GM19463 (cell line): Measurements from ENCODE around the gene LGALS7B.
"Not testable (repeated sequence)": the region's sequence is repeated elsewhere in the genome, so short reads cannot be mapped to it uniquely, and the experiment has no call there.

ENCODE experiments used
- ATAC-seq: cut with Tn5 transposase; IDR thresholded peaks from one replicate; pipeline ENCODE4 v1.9.1; 2021; ENCODE audit warnings: mild to moderate bottlenecking, moderate library complexity; ENCODE audit not compliant: unreplicated experiment

The LGALS7B gene

DNA sequence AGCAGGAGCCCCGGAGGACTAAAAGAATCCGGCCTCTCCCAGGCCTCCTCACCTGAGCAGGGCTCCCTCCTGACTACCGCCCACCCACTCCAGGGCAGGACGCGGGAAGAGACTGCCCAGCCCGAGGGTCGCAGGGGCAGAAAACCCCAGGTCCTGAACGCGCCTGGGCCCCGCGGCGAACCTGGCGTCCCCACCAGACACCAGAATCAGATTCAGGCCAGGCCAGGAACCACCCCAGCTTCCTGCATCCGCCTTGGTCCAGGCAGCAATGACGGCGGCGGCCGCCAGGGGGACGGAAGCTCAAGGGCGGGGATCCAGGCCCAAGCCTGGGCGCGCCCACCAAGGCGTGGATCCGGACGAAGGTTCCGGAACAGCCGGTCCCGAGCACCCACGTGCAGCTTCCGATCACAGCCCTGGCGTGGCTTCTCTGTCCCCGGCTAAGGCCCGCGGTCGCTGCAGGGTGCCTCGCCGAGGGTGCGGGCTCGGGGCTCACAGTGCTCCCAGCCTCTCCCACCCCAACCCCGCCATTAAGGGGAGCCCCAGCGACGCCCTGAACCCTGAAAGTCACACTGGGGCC, 19.3 kb upstream of the LGALS7B start:
- ATAC-seq, result no peak

DNA sequence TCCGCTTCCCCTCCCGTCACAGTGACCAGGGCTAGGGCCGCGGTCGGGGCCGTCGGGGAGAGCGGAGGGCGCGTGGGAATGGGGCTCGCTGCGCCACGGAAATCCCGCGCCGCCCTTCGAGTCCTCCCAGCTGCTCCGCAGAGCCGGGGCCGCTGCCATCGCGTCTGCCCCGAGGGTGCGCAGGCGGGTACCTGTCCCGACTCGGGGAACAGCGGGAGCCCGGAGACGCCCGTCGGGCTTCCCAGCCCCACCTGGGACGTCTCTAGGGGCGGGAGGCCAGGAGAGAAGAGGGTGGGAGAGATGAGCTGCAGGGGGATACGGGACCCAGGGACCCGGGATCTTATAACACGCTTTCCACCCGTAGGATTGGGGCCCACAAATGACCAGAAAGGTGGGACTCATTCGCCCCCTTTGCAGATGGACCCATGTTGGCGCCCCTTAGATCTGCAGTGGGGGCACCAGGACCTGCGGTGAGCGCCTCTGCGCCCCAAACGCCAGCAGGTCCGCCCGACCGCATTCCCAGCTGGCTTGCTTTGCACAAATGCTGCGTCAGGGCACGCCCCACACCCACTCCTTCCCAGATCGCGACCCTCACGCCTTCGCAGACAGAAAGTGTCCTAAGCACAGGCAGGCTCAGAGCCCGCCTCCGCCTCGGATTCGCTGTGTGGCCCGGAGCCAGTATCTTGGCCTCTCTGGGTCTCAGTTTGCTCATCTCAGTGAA, 18.6 kb upstream of the LGALS7B start:
- not testable (repeated sequence) for ATAC-seq

DNA sequence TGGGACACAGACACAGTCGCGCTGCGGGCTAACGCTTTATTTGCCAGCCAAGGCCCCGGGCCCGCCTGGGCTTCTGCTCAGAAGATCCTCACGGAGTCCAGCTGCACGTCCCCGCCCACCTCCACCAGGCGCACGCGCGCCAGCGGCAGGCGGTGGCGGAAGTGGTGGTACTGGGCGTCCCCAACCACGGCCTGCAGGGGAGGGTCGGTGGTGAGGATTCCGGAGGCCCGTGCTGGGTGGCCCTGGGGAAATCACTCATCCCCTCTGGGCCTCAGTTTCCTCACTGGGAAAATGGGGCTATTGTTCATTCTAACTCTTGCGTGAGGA, 18.1 kb upstream of the LGALS7B start:
- ATAC-seq, result not testable (repeated sequence)

DNA sequence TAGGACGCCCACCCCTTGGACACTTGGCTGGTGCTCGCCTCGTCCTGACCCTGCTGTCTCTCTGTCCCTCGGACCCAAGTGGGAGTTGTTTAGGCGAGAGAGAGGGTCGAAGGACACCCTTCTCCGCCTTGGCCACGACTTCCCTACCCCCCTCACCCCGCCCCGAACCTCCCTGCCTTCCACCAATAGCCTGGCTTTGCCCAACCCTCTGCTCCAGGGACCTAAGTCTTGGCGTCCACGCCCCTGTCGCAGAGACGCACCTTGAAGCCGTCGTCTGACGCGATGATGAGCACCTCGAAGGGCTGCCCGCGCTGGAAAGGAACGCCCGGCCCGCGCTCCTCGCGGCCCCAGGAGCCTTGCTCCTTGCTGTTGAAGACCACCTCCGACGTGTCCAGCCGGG, 17.4 kb upstream of the LGALS7B start:
- ATAC-seq, result not testable (repeated sequence)

DNA sequence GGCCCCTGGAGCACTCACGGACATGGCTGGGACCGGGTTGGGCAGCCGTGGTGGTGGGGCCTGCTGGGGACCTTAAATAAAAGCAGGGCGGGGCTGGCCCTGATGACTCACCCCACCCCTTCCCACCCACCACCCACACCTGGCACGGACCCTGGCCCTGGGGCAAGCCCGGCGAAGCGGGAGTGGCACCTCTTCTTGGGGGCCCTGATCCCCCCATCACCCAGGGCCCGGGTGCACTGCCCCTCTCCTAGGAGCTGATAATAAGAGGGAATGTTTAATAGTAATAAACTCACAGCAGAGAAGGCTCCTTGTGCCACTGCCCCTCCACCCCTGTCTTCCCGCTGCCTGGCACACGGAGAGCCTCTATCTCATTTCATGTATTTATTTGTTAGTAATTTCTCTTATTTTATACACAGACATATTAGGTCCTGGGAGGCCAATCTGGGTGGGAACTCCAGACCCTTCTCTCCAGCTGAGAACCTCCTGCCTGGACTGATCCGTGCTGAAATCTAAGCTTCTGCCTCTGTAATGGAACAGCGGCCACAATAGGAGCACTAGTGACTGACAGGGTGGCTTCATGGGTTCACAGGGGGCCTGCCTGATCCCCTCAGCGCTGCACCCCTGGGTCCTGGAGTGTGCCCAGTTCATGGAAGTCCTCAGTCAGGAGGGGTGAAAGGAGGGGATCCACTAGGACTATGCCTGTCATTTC, 15.4 kb upstream of the LGALS7B start, which contains the start of gene LGALS7:
LGALS7 (minus strand) TSS at position 49 of the 709 bp plus-strand sequence; CDS start at position 24, 25 bp downstream.
- ATAC-seq, result no peak

DNA sequence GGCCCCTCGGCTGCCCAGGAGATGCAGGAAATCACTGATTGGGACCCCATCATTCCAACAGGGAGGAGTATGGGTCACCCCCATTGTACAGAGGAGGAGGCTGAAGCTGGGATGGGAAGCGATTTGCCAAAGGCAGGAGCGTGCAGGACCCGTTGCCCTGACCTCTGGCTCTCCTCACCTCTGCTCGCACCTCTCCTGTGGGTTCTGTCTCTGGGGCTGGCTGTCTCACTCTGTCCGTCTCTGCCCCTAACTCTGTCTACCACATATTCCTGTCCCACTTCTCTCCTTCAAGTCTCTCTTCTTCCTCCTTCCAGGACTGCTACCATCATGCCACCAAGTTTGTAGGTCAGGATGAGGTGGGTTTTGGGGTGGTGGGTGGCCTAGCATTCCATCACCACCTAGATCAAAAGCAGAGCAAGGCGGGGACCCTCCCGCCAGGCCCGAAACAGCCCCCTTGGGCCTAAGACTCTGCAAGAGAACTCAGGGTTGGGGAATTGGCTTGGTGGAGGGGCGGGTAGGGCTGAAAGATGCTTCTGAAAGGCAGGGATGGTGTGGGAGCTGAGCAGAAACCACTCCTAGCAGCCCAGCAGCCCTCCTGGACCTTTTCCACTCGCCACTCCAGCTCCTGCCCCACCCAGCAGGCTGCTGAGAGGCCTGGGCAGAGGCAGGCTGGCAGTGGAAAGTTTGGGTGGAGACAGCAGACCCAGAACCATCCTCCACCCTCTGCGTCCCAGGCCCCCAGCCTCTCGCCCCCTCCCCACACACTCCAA, 14.6 kb upstream of the LGALS7B start:
- ATAC-seq, result no peak

DNA sequence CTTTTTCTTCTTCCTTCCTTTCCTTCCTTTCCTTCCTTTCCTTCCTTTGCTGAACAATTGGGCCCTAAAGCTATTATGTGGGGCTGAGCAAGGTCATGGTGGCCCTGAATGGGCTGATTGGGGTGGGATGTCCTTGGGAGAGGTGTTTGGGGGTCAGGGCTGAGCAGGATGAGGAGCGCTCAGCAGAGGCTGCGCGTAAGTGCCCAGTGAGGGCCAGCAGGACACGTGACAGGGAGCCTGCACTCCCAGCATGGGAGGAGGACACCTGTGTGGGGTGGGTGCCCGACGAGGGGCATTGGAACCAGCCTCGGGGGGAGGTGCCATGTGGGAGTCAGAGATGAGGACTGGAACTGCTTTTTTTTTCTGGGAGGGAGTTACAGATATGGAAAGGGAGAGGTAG, 10.3 kb upstream of the LGALS7B start:
- ATAC-seq, result no peak

DNA sequence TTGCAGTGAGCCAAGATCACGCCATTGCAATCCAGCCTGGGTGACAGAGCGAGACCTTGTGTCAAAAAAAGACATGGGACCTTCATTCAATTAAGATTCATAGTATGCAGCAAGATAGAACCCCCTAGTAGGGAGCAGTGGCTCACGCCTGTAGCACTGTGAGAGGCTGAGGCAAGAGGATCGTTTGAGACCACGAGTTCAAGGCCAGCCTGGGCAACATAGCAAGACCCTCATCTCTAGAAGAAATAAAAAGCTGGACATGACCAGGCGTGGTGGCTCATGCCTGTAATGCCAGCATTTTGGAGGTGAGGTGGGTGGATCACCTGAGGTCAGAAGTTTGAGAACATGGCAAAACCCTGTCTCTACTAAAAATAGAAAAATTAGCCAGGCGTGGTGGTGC, 8.6 kb upstream of the LGALS7B start:
- no peak for ATAC-seq

DNA sequence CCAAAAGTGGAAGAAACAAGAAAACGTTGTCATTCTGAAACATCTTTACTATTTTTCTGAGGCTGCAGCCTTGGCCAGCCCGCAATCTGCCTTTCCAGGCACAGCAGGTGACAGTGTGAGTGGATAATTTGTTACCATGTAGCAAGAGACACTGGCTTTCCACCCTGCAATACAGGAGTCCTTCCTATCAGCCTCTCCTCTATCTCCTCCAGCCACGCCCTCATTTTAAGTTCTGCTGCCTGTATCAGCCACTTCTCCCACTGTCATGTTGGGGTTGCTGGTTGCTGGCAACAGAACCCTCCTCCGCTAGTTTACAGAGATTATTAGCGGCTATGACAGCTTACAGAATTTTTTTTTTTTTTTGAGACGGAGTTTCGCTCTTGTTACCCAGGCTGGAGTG, 7.9 kb upstream of the LGALS7B start:
- no peak for ATAC-seq

DNA sequence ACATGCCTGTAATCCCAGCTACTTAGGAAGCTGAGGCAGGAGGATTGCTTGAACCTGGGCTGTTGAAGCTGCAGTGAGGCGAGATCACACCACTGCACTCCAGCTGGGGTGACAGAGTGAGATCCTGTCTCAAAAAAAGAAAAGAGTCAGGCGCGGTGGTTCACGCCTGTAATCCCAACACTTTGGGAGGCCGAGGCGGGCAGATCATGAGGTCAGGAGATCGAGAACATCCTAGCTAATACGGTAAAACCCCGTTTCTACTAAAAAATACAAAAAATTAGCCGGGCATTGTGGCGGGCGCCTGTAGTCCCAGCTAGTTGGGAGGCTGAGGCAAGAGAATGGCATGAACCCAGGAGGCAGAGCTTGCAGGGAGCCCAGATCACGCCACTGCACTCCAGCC, 6.8 kb upstream of the LGALS7B start:
- ATAC-seq, result not testable (repeated sequence)

DNA sequence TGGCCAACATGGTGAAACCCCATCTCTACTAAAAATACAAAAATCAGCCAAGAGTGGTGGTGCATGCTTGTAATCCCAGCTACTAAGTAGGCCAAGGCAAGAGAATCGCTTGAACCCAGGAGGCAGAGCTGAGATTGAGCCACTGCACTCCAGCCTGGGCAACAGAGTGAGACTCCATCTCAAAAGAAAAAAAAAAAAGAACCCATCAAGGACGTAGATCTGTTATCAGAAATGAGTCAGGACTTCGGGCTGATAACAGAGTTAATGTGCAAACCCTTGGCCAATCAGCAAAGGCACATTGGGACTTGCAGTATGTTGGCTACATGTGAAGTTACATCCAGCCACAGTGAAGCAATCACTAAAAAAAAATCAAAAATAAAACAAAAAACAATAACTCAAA, 4.8 kb upstream of the LGALS7B start:
- no peak for ATAC-seq

DNA sequence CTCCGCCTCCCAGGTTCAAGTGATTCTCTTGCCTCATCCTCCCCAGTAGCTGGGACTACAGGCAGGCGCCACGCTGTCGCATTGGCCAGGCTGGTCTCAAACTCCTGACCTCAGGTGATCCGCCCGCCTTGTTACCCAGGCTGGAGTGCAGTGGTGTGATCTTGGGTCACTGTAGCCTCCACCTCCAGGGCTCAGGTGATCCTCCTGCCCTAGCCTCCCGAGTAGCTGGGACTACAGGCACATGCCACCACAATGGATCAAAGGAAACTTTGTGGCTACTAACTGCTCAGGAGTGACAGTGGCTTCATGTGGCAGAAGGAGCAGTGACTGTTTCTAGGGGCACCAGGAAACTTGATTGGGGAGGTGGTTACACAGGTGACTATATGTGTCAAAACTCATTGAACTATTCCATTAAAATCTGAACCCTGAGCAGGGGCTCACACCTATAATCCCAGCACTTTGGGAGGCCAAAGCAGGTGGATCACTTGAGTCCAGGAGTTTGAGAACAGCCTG, 3.8 kb upstream of the LGALS7B start:
- ATAC-seq, result no peak

DNA sequence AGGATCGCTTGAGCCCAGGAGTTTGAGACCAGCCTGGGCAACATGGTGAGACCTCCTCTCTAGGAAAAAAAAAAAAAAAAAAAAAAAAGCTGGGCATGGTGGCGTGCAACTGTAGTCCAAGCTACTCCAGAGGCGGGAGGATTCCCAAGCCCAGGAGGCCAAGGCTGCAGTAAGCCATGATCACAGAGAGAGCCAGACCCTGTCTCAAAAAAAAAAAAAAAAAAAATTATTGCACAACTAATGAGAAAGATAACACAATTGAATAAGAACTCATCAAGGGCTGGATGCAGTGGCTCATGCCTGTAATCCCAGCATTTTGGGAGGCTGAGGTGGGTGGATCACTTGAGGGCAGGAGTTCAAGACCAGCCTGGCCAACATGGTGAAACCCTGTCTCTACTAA, 2.9 kb upstream of the LGALS7B start:
- ATAC-seq, result not testable (repeated sequence)

DNA sequence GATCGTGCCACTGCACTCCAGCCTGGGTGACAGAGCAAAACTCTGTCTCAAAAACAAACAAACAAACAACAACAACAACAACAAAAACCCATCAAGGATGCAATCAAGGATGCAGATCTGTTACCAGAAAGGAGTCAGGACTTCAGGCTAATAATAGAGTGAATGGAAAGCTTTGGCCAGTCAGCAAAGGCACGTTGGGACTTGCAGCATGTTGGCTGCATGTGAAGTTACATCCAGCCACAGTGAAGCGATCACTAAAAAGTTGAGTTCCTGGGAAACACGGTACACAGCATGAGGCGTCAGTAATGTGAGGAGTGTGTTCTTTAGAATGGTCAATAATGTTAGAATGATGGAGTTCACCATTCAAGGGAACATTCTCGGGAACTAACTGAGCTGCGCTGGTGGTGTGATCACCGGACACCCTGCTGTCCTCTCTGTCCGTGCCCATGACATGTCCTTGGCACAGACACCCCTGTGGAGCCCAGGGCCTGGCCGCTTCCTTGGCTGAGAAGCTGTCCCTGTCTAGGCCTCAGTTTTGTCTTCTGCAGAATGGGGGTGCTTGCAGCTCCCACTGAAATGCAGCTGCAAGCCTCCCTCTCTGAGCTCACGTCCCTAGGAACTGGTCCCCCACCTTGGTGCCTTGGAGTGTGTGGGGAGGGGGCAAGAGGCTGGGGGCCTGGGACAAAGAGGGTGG, 2.3 kb upstream of the LGALS7B start:
- no peak for ATAC-seq

DNA sequence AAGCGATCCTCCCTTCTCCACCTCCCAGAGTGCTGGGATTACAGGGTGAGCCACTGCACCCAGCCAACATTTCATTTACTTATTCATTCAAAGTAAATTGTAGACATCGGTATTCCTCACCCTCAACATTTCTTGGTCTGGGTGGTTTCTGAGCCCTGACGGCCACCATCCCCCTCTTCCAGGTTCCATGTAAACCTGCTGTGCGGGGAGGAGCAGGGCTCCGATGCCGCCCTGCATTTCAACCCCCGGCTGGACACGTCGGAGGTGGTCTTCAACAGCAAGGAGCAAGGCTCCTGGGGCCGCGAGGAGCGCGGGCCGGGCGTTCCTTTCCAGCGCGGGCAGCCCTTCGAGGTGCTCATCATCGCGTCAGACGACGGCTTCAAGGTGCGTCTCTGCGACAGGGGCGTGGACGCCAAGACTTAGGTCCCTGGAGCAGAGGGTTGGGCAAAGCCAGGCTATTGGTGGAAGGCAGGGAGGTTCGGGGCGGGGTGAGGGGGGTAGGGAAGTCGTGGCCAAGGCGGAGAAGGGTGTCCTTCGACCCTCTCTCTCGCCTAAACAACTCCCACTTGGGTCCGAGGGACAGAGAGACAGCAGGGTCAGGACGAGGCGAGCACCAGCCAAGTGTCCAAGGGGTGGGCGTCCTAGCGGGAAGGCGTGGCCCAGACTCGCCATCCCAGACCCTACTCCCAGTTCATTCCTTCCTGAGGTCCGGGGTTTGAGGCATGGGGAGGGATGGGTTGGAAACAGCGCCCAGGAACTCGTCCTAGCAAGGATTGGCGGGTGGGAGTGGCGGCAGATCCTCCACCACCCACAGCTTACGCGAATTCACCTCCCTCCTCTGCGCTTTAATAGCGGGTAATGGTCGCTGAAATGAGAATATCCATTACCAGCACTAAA, 1.8 kb downstream of the LGALS7B start:
- not testable (repeated sequence) for ATAC-seq

DNA sequence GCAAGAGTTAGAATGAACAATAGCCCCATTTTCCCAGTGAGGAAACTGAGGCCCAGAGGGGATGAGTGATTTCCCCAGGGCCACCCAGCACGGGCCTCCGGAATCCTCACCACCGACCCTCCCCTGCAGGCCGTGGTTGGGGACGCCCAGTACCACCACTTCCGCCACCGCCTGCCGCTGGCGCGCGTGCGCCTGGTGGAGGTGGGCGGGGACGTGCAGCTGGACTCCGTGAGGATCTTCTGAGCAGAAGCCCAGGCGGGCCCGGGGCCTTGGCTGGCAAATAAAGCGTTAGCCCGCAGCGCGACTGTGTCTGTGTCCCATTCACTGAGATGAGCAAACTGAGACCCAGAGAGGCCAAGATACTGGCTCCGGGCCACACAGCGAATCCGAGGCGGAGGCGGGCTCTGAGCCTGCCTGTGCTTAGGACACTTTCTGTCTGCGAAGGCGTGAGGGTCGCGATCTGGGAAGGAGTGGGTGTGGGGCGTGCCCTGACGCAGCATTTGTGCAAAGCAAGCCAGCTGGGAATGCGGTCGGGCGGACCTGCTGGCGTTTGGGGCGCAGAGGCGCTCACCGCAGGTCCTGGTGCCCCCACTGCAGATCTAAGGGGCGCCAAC, 2.6 kb downstream of the LGALS7B start:
- not testable (repeated sequence) for ATAC-seq

DNA sequence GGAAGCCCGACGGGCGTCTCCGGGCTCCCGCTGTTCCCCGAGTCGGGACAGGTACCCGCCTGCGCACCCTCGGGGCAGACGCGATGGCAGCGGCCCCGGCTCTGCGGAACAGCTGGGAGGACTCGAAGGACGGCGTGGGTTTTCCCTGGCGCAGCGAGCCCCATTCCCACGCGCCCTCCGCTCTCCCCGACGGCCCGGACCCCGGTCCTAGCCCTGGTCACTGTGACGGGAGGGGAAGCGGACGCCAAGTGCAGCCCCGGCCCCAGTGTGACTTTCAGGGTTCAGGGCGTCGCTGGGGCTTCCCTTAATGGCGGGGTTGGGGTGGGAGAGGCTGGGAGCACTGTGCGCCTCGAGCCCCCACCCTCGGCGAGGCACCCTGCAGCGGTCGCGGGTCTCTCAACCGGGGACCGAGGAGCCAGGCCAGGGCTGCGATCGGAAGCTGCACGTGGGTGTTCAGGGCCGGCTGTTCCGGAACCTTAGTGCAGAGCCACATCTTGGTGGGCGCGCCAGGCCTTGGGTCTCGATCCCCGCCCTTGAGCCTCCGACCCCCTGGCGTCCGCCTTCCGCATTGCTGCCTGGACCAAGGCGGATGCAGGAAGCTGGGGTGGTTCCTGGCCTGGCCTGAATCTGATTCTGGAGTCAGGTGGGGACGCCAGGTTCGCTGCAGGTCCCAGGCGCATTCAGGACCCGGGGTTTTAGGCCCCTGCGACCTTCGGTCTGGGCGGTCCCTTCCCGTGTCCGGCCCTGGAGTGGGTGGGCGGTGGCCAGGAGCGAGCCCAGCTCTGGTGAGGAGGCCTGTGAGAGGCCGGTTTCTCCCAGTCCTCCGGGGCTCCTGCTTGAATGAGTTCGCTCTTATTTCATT, 3.5 kb downstream of the LGALS7B start:
- ATAC-seq, result no peak

DNA sequence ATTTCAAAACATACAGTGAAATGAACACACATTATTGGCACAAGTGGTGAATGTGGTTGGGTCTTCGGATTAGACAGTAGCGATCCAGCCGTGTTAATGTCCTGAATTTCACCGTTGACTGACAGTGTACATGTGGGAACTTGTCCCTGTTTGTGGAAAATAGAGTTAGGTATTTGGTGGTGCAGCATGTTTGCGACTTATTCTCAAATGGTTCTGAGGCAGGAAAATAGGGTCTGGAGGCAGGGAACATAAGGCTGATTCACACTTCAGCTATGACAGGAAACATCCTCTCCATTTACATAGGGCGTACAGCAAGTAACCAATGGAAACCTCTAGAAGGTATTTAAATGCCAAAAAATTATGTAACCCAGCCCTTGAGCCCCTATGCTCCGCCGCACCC, 4.2 kb downstream of the LGALS7B start:
- ATAC-seq, result no peak
